GM19239 (cell line): Measurements from ENCODE around the gene UFSP2.

Experiments used
- DNase-seq: peaks from one replicate; pipeline ENCODE4 v3.0.0; 2011; ENCODE audit warnings: low spot score; ENCODE audit not compliant: insufficient read length
- FAIRE-seq: peaks from 2 replicates; lab custom pipeline; 2011; peaks lifted over from hg19 to GRCh38; lab: Jason Lieb, UNC

UFSP2 gene

GRCh38 chr4:185435466-185435865 is 9.7 kb upstream of the UFSP2 start:
- no peak for FAIRE-seq
- DNase-seq = no peak

GRCh38 chr4:185429660-185430059 is 3.9 kb upstream of the UFSP2 start:
- FAIRE-seq = no peak

GRCh38 chr4:185426960-185427688 is 1.4 kb upstream of the UFSP2 start:
- FAIRE-seq (no peak), DNase-seq (no peak)

More at GRCh38 chr4:185429660-185430059, 3.9 kb upstream of the UFSP2 start:
- DNase-seq = no peak

DNA sequence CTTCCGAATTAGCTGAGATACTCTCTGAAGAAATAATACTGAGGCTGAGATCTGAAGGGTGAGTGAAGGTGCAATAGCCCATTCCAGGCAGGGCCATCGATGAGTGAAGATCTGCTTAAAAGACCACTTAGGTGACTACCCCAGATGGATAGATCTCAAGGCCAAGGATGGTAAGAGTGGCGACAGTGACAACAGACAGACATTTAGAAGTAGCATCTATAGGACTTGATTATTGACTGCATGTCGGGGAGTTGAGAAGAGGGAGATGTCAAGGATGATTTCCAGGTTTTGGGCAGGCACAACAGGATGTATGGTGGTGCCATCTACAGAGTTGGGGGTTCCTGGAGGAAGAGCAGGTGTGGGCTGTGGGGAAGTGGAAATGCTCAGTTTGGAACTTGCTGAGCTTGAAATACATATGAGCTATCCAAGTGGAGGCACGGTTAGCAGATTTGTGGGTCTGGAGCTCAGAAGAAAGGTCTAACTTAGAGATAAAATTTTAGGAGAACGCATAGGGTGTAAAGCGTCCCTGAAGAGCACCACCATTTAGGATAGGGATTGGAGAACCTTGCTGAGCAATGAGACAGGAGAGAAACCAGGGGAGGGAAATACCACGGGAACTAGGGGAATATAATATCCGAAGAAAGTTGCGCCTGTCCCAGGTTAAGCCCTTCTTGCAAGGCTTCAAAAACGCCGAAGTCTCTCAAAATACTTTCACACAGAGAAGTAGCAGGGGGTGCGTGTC is 688 bp downstream of the UFSP2 start:
- DNase-seq = no peak
- no peak for FAIRE-seq

- FAIRE-seq (no peak), DNase-seq (no peak)
These were observed 4.2 kb downstream of the UFSP2 start for GRCh38 chr4:185421366-185422124.

- no peak for FAIRE-seq
- no peak for DNase-seq
These were observed 8.8 kb downstream of the UFSP2 start for GRCh38 chr4:185416955-185417354.

- DNase-seq (no peak), FAIRE-seq (no peak)
These were observed 13.4 kb downstream of the UFSP2 start for GRCh38 chr4:185412412-185412811.

DNA sequence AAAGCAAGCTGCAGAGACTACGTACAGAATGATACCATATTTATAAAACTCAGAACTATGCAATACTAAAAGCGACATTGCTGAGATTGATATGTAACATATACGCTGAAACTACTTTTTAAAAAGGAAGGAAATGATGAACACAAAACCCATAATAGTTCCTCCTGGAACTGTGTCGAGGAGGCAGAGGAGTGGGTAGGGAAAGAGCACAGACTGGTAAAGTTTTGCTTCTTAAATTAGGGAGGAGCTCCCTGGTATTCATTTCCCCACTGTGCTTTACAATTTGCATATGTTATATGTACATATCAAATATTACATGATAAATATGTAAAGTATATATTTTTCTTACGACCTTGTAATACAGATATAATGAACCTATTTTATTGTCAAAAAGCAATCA is 13.9 kb downstream of the UFSP2 start:
- FAIRE-seq (no peak), DNase-seq (no peak)

DNA sequence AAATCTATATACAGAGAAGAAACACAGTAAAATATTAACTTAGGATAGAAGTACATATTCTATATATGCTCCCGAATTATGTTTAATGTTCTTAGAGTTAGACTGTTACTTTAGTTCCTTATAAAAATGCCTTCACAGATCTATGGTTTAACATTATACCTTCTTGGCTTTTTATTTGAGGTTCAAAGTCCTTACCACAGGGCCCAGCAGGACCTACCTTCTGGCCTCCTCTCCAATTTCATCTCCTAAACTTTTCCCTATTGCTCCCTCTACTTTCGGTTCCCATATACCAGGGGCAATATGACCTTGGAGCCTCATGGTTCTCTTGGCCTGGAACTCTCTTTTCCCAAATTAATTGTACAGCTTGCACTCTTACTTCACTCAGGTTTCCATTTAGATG is 17.3 kb downstream of the UFSP2 start:
- no peak for FAIRE-seq
- no peak for DNase-seq

GRCh38 chr4:185405296-185405999 is 20.3 kb downstream of the UFSP2 start:
- DNase-seq = no peak
- peak; percentile 93 for FAIRE-seq

GRCh38 chr4:185404031-185404430 is 21.7 kb downstream of the UFSP2 start:
- DNase-seq = no peak
- FAIRE-seq = no peak

GRCh38 chr4:185399466-185399865 is 26.3 kb downstream of the UFSP2 start:
- no peak for FAIRE-seq
- no peak for DNase-seq

DNA sequence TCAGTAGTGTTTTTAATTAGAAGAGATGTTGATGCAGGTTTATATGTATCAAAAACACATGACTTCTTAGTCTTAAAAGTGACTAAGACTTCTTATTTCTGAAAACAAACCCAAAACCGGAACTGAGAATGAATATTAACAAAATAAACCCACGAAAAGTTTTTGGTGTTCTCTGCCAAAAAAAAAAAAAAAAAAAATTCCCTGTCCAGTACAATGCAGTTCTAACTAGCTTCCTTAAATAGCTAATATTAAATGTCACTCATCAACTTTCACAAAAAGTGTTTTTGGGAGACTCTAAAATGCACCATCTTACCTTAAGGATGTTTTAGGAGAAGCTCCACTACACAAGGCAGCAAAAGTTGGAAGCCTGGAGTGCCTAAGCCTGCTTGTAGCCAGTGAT is 27.1 kb downstream of the UFSP2 start:
- peak; percentile 79 for FAIRE-seq
- DNase-seq = no peak

- DNase-seq (no peak), FAIRE-seq (no peak)
These were observed 28.9 kb downstream of the UFSP2 start, which contains the start of gene ANKRD37 for GRCh38 chr4:185396724-185397385. ANKRD37 (plus strand) TSS chr4:185396841; CDS start chr4:185396924, 83 bp downstream.

- DNase-seq (peak; percentile 81), FAIRE-seq (peak; percentile 92)
These were observed 29.6 kb downstream of the UFSP2 start for GRCh38 chr4:185395956-185396723.

GRCh38 chr4:185395238-185395955 is 30.4 kb downstream of the UFSP2 start, which contains the start of gene LRP2BP:
LRP2BP (minus strand) TSS chr4:185395924; CDS start chr4:185378186, 17,738 bp downstream.
- DNase-seq (no peak), FAIRE-seq (peak; percentile 83)

- FAIRE-seq = peak; percentile 23
- no peak for DNase-seq
These were observed 31.1 kb downstream of the UFSP2 start for GRCh38 chr4:185394568-185395237.

DNA sequence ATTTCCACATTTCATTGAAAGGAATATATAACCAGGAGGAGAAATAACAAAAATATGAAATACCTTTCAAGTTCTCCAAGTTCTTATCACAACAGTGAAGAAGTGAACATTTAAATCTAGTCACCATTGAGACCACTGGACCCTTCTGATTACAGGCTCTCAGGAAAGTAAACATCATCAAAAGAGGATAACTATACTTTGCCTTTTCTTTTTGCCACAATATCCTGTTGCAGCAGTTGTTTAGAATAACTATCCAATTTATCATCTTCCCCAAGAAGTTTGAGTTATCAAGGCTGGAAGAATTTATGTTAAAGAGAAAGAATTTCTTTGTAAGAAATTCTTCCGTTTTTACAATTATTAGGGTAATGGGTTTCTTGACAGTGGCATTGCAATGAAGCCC is 33.6 kb downstream of the UFSP2 start:
- FAIRE-seq (no peak), DNase-seq (no peak)
